Esophagus (tissue), 2 donors: Measurements from ENCODE around the gene LGALS12. TPM values are rescaled to one million over a fixed set of nuclear protein-coding genes. Genes with fewer than 3 reads are reported as not detected.

Source experiments
- H3K27ac ChIP-seq, 2 donors: one replicate each; pipeline ENCODE4 v1.5.1; 2013; ENCODE audit warnings: low read depth in 2 of 2, mild to moderate bottlenecking in 2 of 2, inconsistent platforms in 1 of 2, low read length in 1 of 2, moderate library complexity in 1 of 2
- H3K27me3 ChIP-seq, 2 donors: one replicate each; pipeline ENCODE4 v1.6.1; 2013; ENCODE audit warnings: low read length in 2 of 2, control low read depth in 1 of 2, mild to moderate bottlenecking in 1 of 2; ENCODE audit not compliant: insufficient read depth in 2 of 2, control insufficient read depth in 1 of 2
- H3K36me3 ChIP-seq, 2 donors: one replicate each; pipeline ENCODE4 v1.6.1; 2013; ENCODE audit warnings: low read length in 1 of 2; ENCODE audit not compliant: control insufficient read depth in 2 of 2, insufficient read depth in 2 of 2
- H3K4me1 ChIP-seq, 2 donors: one replicate each; pipeline ENCODE4 v1.6.1; 2013; ENCODE audit warnings: low read length in 1 of 2; ENCODE audit not compliant: control insufficient read depth in 2 of 2, insufficient read depth in 2 of 2
- H3K4me3 ChIP-seq, 2 donors: one replicate each; pipeline ENCODE4 v1.5.1; 2013; ENCODE audit warnings: low read length in 2 of 2, mild to moderate bottlenecking in 2 of 2, low read depth in 1 of 2, moderate library complexity in 1 of 2
- H3K9me3 ChIP-seq, 2 donors: one replicate each; pipeline ENCODE4 v1.6.1; 2013; ENCODE audit warnings: mild to moderate bottlenecking in 2 of 2, low read depth in 1 of 2, low read length in 1 of 2, moderate library complexity in 1 of 2; ENCODE audit not compliant: control insufficient read depth in 2 of 2, insufficient read depth in 1 of 2
- WGBS, 2 donors: extraction: QIAGEN DNeasy Blood & Tissue Kit; methylation state at CpG; one replicate each; pipeline ENCODE4 v1.1.7; 2013; 5-methylcytosine and 5-hydroxymethylcytosine counted together
- polyA plus RNA-seq, 2 donors: library from polyadenylated mRNA; stranded (reverse); fragments of 200-250 nt; gene quantifications; one replicate each; pipeline ENCODE4 v1.2.3, GENCODE V29; 2013
- donor health status: healthy with polysubstance abuse.
- donor health status: Bipolar disorder and iron deficiency.

LGALS12 gene
- polyA plus RNA-seq, 2 donors, result 0.04 TPM; not detected in 1

- no peak overlapping the region for H3K4me3 ChIP-seq
- no peaks in the 10 kb centered on the region for H3K4me1 ChIP-seq
- H3K27ac ChIP-seq, result no peak overlapping the region
- H3K36me3 ChIP-seq, result peaks cover 0 to 2% of the 10 kb centered on the region in 2 donors
- 84 to 87% methylated on average over 6 of the region's 6 CpGs for WGBS, 2 donors
- H3K27me3 ChIP-seq, result no peaks in the 10 kb centered on the region
- H3K9me3 ChIP-seq, result no peaks in the 10 kb centered on the region
Measured at GRCh38 chr11:63551889-63552266, 46.0 kb downstream of the LGALS12 start.

DNA sequence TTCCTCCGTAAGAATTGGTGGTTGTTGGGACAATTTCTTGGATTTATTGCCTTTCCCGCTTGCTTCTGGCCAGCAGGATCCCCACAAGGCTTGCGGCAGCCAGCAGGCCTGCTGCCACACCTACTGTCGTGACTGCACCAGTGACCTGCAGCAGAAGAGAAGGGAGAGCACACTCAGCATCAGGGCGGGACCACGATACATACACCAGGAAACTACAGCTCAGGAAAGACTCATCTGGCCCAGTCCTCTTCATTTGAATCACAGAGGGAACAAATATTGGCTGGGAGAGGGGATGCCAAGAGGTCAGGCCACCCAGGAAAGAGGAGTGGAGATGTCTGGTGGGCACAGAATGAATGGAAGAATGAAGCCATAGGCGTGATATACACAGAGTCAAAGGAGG lies 47.0 kb downstream of the LGALS12 start:
- Histone ChIP-seq H3K27ac (peak overlapping the region in 1 of 2 donors; percentile 56), H3K4me3 (no peak overlapping the region), H3K27me3 (no peaks in the 10 kb centered on the region), H3K9me3 (no peaks in the 10 kb centered on the region), H3K36me3 (no peaks in the 10 kb centered on the region), H3K4me1 (no peaks in the 10 kb centered on the region)
- 73 to 82% methylated on average over 7 of the region's 7 CpGs for WGBS, 2 donors

- no peaks in the 10 kb centered on the region for H3K36me3 ChIP-seq
- no peak overlapping the region for H3K27ac ChIP-seq
- no peaks in the 10 kb centered on the region for H3K27me3 ChIP-seq
- no peaks in the 10 kb centered on the region for H3K9me3 ChIP-seq
- H3K4me1 ChIP-seq, result peaks cover 2 to 3% of the 10 kb centered on the region in 2 donors
- WGBS, 2 donors, result 67 to 75% methylated on average over 8 of the region's 8 CpGs
- H3K4me3 ChIP-seq, result no peak overlapping the region
Measured at GRCh38 chr11:63553759-63554158, 47.9 kb downstream of the LGALS12 start.

GRCh38 chr11:63554877-63555223 lies 49.0 kb downstream of the LGALS12 start:
- no peak overlapping the region for H3K4me3 ChIP-seq
- no peak overlapping the region for H3K27ac ChIP-seq
- WGBS, 2 donors, result 76 to 80% methylated on average over 4 of the region's 4 CpGs
- H3K36me3 ChIP-seq, result no peaks in the 10 kb centered on the region
- H3K9me3 ChIP-seq, result no peaks in the 10 kb centered on the region
- peaks cover 2 to 3% of the 10 kb centered on the region in 2 donors for H3K4me1 ChIP-seq
- no peaks in the 10 kb centered on the region for H3K27me3 ChIP-seq

DNA sequence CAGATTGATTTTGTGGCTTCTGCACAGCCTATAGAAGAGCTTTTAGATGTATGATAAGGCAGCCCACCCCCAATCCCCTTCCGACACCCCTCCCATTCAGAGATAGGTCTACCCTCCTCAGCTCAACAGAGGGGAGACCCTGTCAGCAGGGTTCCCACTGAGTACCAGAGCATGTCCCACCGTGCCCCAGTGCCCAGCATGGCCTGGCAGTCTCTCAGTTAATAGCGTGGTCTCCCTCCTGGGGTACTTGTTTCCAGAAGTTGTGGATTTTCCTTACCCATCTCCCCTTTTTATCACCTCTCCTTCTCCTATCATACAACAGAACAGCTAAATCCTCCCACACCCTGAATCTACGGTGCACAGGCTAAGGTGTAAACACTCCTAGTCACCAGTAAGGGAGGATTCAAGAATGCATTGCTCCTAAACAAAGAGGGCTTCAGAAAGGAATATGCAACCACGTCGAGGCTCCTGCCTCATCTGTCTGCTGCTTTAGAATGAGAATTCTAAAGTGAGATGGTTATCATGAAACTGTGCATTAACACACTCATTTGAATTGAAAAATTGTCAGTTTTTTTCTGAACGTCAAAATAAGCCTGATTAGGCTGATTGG lies 50.6 kb downstream of the LGALS12 start:
- no peak overlapping the region for H3K27ac ChIP-seq
- H3K4me3 ChIP-seq, result no peak overlapping the region
- H3K9me3 ChIP-seq, result no peaks in the 10 kb centered on the region
- whole genome bisulfite sequencing, 2 donors, result 69 to 82% methylated on average over 7 of the region's 7 CpGs
- no peaks in the 10 kb centered on the region for H3K36me3 ChIP-seq
- peaks cover 2 to 11% of the 10 kb centered on the region in 2 donors for H3K4me1 ChIP-seq
- no peaks in the 10 kb centered on the region for H3K27me3 ChIP-seq

- no peak overlapping the region for H3K4me3 ChIP-seq
- no peaks in the 10 kb centered on the region for H3K27me3 ChIP-seq
- H3K4me1 ChIP-seq, result peaks cover 2 to 11% of the 10 kb centered on the region in 2 donors
- H3K27ac ChIP-seq, result no peak overlapping the region
- no peaks in the 10 kb centered on the region for H3K9me3 ChIP-seq
- no peaks in the 10 kb centered on the region for H3K36me3 ChIP-seq
- WGBS, 2 donors, result 79 to 81% methylated on average over 7 of the region's 7 CpGs
Measured at GRCh38 chr11:63557570-63557969, 51.7 kb downstream of the LGALS12 start.

- Histone ChIP-seq H3K9me3 (no peaks in the 10 kb centered on the region), H3K27me3 (no peaks in the 10 kb centered on the region), H3K36me3 (no peaks in the 10 kb centered on the region), H3K4me3 (no peak overlapping the region), H3K27ac (no peak overlapping the region), H3K4me1 (peaks cover 2 to 11% of the 10 kb centered on the region in 2 donors)
- WGBS, 2 donors, result 90 to 93% methylated on average over 7 of the region's 7 CpGs
Measured at GRCh38 chr11:63558459-63559157, 52.7 kb downstream of the LGALS12 start.

DNA sequence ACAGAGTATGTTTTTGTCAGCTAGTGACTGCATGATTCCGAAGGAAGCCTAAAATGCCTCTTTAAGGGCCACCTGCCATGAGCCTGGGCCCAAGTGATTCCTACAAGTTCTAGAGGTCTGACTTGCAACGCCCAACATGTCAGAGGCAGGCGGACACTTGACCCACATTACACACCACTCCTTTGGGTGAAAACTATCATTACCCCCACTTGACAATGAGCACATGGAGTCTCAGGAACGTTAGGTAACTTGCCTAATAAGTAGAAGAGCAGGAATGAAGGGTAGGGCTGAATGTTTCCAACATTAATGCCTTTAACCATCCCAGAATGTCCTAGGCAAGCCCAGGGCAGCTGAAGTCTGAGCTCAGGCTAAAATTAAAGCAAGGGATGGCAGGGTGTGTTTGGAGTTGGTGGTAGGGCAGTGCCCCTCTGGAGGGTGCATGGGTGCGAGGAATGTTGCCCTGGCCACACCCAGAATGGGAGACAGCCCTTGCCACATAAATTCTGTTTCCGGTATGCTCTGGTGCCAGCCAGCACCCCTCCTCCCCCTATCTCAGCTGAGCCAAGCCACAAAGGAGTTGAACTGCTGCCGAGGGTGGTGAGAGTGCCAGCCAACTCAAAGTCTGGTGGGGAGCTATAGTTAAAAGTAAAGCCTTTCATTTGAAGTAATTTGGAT lies 54.8 kb downstream of the LGALS12 start:
- peak overlapping the region; percentile 19 to 22 for H3K27ac ChIP-seq
- H3K4me3 ChIP-seq, result no peak overlapping the region
- WGBS, 2 donors, result 45 to 58% methylated on average over 7 of the region's 7 CpGs
- H3K4me1 ChIP-seq, result peaks cover 2 to 16% of the 10 kb centered on the region in 2 donors
- no peaks in the 10 kb centered on the region for H3K36me3 ChIP-seq
- H3K9me3 ChIP-seq, result no peaks in the 10 kb centered on the region
- H3K27me3 ChIP-seq, result no peaks in the 10 kb centered on the region

DNA sequence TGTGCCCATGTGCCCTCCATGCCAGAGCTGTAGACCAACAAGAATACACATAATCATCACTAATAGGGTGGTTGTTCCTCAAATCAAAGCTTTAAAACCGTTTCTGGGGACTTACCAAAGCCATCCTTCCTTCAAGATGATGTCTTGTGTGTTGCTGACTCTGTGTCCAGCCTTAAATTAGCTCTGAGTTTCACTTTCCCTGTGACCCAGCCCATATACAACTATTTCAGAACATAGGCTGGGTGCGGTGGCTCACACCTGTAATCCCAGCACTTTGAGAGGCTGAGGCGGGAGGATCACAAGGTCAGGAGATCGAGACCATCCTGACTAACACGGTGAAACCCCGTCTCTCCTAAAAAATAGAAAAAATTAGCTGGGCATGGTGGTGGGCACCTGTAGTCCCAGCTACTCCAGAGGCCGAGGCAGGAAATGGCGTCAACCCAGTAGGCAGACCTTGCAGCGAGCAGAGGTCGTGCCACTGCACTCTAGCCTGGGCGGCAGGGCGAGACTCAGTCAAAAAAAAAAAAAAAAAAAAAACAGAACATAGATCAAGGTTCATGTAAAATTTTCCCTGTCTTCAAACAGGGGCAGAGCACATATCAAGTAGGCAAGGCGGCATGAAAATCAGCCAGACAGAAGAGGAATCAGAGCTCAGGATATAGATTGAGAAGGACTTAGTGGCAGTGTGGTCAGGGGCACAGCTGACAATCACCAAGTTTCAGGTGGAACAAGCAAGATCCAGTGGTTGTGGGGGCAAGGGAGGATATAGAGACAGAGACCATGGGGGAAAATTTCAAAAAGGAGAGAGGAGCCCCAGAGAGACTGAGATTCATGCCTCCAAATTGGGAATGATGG lies 57.5 kb downstream of the LGALS12 start, which contains the start of gene PLAAT2:
TSS of gene PLAAT2 (minus strand) at position 179 of the 855 bp plus-strand sequence. CDS start at position 124, 55 bp downstream.
- no peaks in the 10 kb centered on the region for H3K27me3 ChIP-seq
- no peaks in the 10 kb centered on the region for H3K36me3 ChIP-seq
- H3K27ac ChIP-seq, result peak within 1 kb of the TSS in 1 of 2 donors; percentile 8
- peaks cover 2 to 21% of the 10 kb centered on the region in 2 donors for H3K4me1 ChIP-seq
- H3K4me3 ChIP-seq, result no peak within 1 kb of the TSS
- H3K9me3 ChIP-seq, result no peaks in the 10 kb centered on the region
- 79 to 95% methylated on average over 13 of the region's 13 CpGs for WGBS, 2 donors
